ENCODE results near the gene NFIC.

NFIC gene

DNA sequence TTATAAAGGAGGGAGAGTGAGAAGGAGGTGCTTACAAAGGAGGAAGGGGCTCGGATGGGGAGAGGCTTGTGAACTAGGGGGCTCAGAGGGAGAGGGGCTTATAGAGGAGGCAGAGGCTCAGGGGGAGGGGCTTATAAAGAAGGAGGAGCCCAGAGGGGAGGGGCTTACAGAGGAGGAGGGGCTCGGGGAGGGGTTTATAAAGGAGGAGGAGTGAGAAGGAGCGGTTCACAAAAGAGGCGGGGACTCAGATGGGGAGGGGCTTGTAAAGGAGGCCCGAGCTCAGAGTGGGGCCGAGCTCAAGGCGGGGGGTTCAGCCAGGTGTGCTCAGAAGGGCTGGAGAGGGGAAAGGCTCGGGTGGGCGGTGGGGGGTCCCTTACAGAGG is 113.4 kb downstream of the NFIC start:
- Histone ChIP-seq H3K4me2 (ENCODE audit: insufficient read depth, low read length) (peak overlapping the region; percentile 68), H3K4me3 (ENCODE audit: low read depth in 1 of 2, low read length in 2 of 2) (peak overlapping the region in 1 of 2 experiments; percentile 59; a peak in 3 of 4 replicates), H3K27ac (ENCODE audit: low read length) (peak overlapping the region; percentile 90)

DNA sequence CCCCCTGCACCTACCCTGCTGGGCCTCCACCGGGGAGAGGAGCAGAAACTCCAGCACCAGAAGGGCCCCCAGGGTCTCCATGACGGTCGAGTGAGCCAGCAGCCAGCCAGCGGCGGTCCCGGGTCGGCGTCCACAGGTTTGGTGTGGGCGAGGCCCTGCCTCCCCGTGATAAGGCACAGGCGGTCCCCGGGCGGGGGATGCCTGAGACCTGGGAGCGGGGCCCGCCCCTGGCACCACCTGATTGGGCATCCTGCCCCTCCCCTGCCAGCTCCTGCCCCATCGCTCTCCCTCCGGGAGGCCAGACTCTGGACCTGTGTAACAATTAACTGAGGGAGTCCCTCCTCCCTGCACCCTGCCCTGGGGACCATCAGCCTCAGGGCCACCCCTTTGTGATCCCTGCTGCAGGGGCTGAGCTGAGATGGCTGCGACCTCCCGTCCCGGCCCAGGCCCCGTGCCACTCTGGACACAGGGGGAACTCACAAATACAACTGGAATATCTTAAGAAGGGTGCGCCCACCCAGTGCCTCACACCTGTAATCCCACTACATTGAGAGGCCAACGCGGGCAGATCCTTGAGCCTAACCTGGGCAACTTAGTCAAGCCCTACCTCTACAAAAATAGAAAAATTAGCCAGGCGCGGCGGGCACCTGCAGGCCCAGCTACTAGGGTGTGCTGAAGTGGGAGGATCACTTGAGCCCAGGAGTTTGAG is 114.2 kb downstream of the NFIC start, which contains the start of gene SMIM24:
Gene SMIM24, minus strand, starts transcription at position 143 of the 709 bp plus-strand sequence. Its CDS starts 62 bp downstream, at position 81.
- H3K4me3 ChIP-seq (ENCODE audit: low read depth in 1 of 2, low read length in 2 of 2): peak within 1 kb of the TSS in 1 of 2 experiments; percentile 59; a peak in 3 of 4 replicates
- H3K36me3 ChIP-seq (ENCODE audit: insufficient read depth, low read length): no peaks in the 10 kb centered on the region; the same call in 1 of the 2 replicates
- DNase-seq (no peak), ATAC-seq (ENCODE audit: insufficient read depth, low read depth) (no peak)
- H4K20me1 ChIP-seq (ENCODE audit: insufficient read depth, low read length): no peaks in the 10 kb centered on the region
- H3K4me2 ChIP-seq (ENCODE audit: insufficient read depth, low read length): peak within 1 kb of the TSS; percentile 68
- peak within 1 kb of the TSS; percentile 65 for H3K9ac ChIP-seq (ENCODE audit: low read depth, low read length)
- H3K4me1 ChIP-seq (ENCODE audit: insufficient read depth, low read length): peaks cover 31% of the 10 kb centered on the region
- peak within 1 kb of the TSS; percentile 90 for H3K27ac ChIP-seq (ENCODE audit: low read length)
- H3K9me3 ChIP-seq (ENCODE audit: insufficient read depth, low read length, severe bottlenecking): no peaks in the 10 kb centered on the region
- H3K27me3 ChIP-seq (ENCODE audit: insufficient read depth, low read length, poor library complexity): no peaks in the 10 kb centered on the region
- H2AFZ ChIP-seq (ENCODE audit: low read depth, low read length): no peak within 1 kb of the TSS
- TF ChIP-seq, protein P1, sequence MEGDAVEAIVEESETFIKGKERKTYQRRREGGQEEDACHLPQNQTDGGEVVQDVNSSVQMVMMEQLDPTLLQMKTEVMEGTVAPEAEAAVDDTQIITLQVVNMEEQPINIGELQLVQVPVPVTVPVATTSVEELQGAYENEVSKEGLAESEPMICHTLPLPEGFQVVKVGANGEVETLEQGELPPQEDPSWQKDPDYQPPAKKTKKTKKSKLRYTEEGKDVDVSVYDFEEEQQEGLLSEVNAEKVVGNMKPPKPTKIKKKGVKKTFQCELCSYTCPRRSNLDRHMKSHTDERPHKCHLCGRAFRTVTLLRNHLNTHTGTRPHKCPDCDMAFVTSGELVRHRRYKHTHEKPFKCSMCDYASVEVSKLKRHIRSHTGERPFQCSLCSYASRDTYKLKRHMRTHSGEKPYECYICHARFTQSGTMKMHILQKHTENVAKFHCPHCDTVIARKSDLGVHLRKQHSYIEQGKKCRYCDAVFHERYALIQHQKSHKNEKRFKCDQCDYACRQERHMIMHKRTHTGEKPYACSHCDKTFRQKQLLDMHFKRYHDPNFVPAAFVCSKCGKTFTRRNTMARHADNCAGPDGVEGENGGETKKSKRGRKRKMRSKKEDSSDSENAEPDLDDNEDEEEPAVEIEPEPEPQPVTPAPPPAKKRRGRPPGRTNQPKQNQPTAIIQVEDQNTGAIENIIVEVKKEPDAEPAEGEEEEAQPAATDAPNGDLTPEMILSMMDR (IDR thresholded peaks at IDR 0.05; ENCODE audit: borderline replicate concordance, extremely low read depth, low read length, poor library complexity, severe bottlenecking): no peak
- no peak for TF ChIP-seq EZH2 (IDR thresholded peaks at IDR 0.05; ENCODE audit: borderline replicate concordance, low read depth, low read length, severe bottlenecking)
- no peaks in the 10 kb centered on the region for H3K79me2 ChIP-seq (ENCODE audit: insufficient read depth, low read length)

More for the DNA sequence above, 113.4 kb downstream of the NFIC start:
- Histone ChIP-seq H3K9me3 (ENCODE audit: insufficient read depth, low read length, severe bottlenecking) (no peaks in the 10 kb centered on the region), H3K4me1 (ENCODE audit: insufficient read depth, low read length) (peaks cover 31% of the 10 kb centered on the region), H3K36me3 (ENCODE audit: insufficient read depth, low read length) (no peaks in the 10 kb centered on the region; the same call in 1 of the 2 replicates), H3K79me2 (ENCODE audit: insufficient read depth, low read length) (no peaks in the 10 kb centered on the region), H3K27me3 (ENCODE audit: insufficient read depth, low read length, poor library complexity) (no peaks in the 10 kb centered on the region), H4K20me1 (ENCODE audit: insufficient read depth, low read length) (no peaks in the 10 kb centered on the region), H3K9ac (ENCODE audit: low read depth, low read length) (peak overlapping the region; percentile 65; the same call in 1 of the 2 replicates), H2AFZ (ENCODE audit: low read depth, low read length) (no peak overlapping the region)
- ATAC-seq (ENCODE audit: insufficient read depth, low read depth) (peak; percentile 27), DNase-seq (no peak)
- TF ChIP-seq EZH2 (IDR thresholded peaks at IDR 0.05; ENCODE audit: borderline replicate concordance, low read depth, low read length, severe bottlenecking): no peak
- TF ChIP-seq, protein P1 (IDR thresholded peaks at IDR 0.05; ENCODE audit: borderline replicate concordance, extremely low read depth, low read length, poor library complexity, severe bottlenecking): no peak

DNA sequence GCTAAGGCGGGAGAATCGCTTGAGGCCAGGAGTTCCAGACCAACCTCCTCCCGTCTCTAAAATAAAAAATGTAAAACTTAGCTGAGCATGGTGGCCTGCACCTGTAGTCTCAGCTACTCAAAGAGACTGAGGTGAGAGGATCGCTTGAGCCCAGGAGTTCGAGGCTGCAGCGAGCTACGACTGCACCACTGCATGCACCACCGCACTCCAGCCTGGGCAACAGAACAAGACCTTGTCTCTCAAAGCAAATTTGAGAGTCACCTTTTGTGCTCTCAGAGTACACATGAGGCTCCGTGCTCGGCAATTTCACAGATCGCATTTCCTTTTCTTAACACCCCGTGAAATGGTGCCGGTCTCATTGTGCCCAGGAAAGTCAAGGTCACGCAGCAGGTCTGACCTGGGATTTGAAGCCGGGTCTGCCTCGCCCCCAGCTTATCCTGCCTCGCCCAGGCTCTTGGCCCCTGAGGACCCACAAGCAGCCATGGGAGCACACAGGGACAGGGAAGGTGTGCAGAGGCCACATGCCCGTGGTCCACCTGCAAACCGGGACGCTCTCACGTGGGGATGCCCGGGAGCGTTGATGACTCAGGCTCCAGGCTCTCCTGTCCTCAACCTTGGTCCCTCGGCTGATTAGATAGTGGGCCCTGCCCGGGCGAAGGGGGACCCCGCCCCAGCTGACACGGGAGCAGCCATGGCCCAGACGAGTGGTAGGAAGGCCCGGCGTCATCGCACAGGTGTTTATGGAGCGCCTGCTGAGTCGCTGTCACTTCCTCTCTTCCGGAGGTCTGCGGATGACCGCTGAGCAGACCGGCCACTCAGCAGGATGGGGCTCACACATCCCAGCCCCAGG is 115.1 kb downstream of the NFIC start:
- no peak overlapping the region for H3K4me3 ChIP-seq (ENCODE audit: low read depth in 1 of 2, low read length in 2 of 2)
- ATAC-seq (ENCODE audit: insufficient read depth, low read depth) (no peak), DNase-seq (no peak)
- no peaks in the 10 kb centered on the region for H4K20me1 ChIP-seq (ENCODE audit: insufficient read depth, low read length)
- H3K9me3 ChIP-seq (ENCODE audit: insufficient read depth, low read length, severe bottlenecking): no peaks in the 10 kb centered on the region
- H3K79me2 ChIP-seq (ENCODE audit: insufficient read depth, low read length): no peaks in the 10 kb centered on the region
- no peaks in the 10 kb centered on the region; the same call in 1 of the 2 replicates for H3K36me3 ChIP-seq (ENCODE audit: insufficient read depth, low read length)
- TF ChIP-seq EZH2 (IDR thresholded peaks at IDR 0.05; ENCODE audit: borderline replicate concordance, low read depth, low read length, severe bottlenecking): no peak
- TF ChIP-seq, protein P1 (IDR thresholded peaks at IDR 0.05; ENCODE audit: borderline replicate concordance, extremely low read depth, low read length, poor library complexity, severe bottlenecking): no peak
- H3K27me3 ChIP-seq (ENCODE audit: insufficient read depth, low read length, poor library complexity): no peaks in the 10 kb centered on the region
- no peak overlapping the region for H3K9ac ChIP-seq (ENCODE audit: low read depth, low read length)
- no peak overlapping the region for H2AFZ ChIP-seq (ENCODE audit: low read depth, low read length)
- H3K27ac ChIP-seq (ENCODE audit: low read length): no peak overlapping the region; the same call in 1 of the 2 replicates
- H3K4me2 ChIP-seq (ENCODE audit: insufficient read depth, low read length): no peak overlapping the region
- peaks cover 31% of the 10 kb centered on the region for H3K4me1 ChIP-seq (ENCODE audit: insufficient read depth, low read length)

Data from DND-41 (cell line).